Bronchial epithelial cell (primary cell): Measurements from ENCODE around the gene PRKCZ. TPM values are rescaled to one million over a fixed set of nuclear protein-coding genes. Genes with fewer than 3 reads are reported as not detected.

Source experiments
- DNase-seq: peaks from one replicate; pipeline ENCODE4 v3.0.0-alpha.2; 2010; ENCODE audit warnings: low read depth
- FAIRE-seq: peaks from 2 replicates; lab custom pipeline; 2011; peaks lifted over from hg19 to GRCh38; lab: Jason Lieb, UNC
- H3K27me3 ChIP-seq: 2 replicates; pipeline ENCODE4 v1.5.1; 2011; ENCODE audit warnings: low read length; ENCODE audit not compliant: control insufficient read depth, insufficient read depth
- H3K36me3 ChIP-seq: 2 replicates; pipeline ENCODE4 v1.5.1; 2011; ENCODE audit warnings: low read length; ENCODE audit not compliant: control insufficient read depth, insufficient read depth
- H3K4me3 ChIP-seq: 2 replicates; pipeline ENCODE4 v1.5.1; 2011; ENCODE audit warnings: mild to moderate bottlenecking, low read depth, low read length, control low read depth
- CTCF ChIP-seq: IDR thresholded peaks from 2 replicates; pipeline ENCODE4 v1.5.1; 2011; ENCODE audit warnings: mild to moderate bottlenecking, moderate library complexity, low read length, control low read depth, inconsistent platforms; ENCODE audit not compliant: insufficient read depth, severe bottlenecking
- total RNA-seq: library from RNA; depleted of rRNA; stranded (reverse); fragments of >200 nt; gene quantifications from 2 replicates; pipeline ENCODE4 v1.2.1, GENCODE V29; 2014

The PRKCZ gene
- total RNA-seq, 1 donor from 2014 or later, result 38.4 TPM

GRCh38 chr1:2201062-2201461, 150.9 kb downstream of the PRKCZ start:
- FAIRE-seq, result no peak

GRCh38 chr1:2202008-2202575, 151.9 kb downstream of the PRKCZ start:
- FAIRE-seq (no peak), DNase-seq (no peak)
- Histone ChIP-seq H3K36me3 (no peaks in the 10 kb centered on the region), H3K27me3 (no peaks in the 10 kb centered on the region), H3K4me3 (no peak overlapping the region)
- TF ChIP-seq CTCF, result no peak

More at GRCh38 chr1:2201062-2201461, 150.9 kb downstream of the PRKCZ start:
- no peak for DNase-seq
- TF ChIP-seq CTCF, result no peak
- H3K27me3 ChIP-seq, result no peaks in the 10 kb centered on the region
- no peaks in the 10 kb centered on the region for H3K36me3 ChIP-seq
- H3K4me3 ChIP-seq, result no peak overlapping the region

- no peak for FAIRE-seq
- no peak for TF ChIP-seq CTCF
- no peaks in the 10 kb centered on the region for H3K36me3 ChIP-seq
- DNase-seq, result no peak
- no peaks in the 10 kb centered on the region for H3K27me3 ChIP-seq
- H3K4me3 ChIP-seq, result no peak overlapping the region
These were observed 152.8 kb downstream of the PRKCZ start for GRCh38 chr1:2202843-2203601.

GRCh38 chr1:2203671-2204414, 153.6 kb downstream of the PRKCZ start:
- Histone ChIP-seq H3K36me3 (no peaks in the 10 kb centered on the region), H3K27me3 (no peaks in the 10 kb centered on the region), H3K4me3 (no peak overlapping the region)
- no peak for FAIRE-seq
- TF ChIP-seq CTCF, result no peak
- DNase-seq, result no peak

- FAIRE-seq (no peak), DNase-seq (peak; percentile 9)
- peak overlapping the region; percentile 20 for H3K4me3 ChIP-seq
- H3K36me3 ChIP-seq, result no peaks in the 10 kb centered on the region
- H3K27me3 ChIP-seq, result no peaks in the 10 kb centered on the region
- no peak for TF ChIP-seq CTCF
These were observed 154.4 kb downstream of the PRKCZ start for GRCh38 chr1:2204415-2205190.
